K562 (cell line): ENCODE measurements around the gene PXN. TPM values are rescaled to one million over a fixed set of nuclear protein-coding genes. Genes with fewer than 3 reads are reported as not detected.

Source experiments
- BCL6 ChIP-seq: fragments of 250-450 bp; sonication (Bioruptor Pico); IDR thresholded peaks from 2 replicates; pipeline ENCODE4 v1.4.0; 2020
- CEBPZ ChIP-seq: fragments of 150-350 bp; IDR thresholded peaks from 2 replicates; pipeline ENCODE4 v1.6.1; 2014; ENCODE audit warnings: low read depth, mild to moderate bottlenecking, low read length, borderline replicate concordance
- ESRRB ChIP-seq: fragments of 250-450 bp; sonication (Bioruptor Pico); IDR thresholded peaks from 2 replicates; pipeline ENCODE4 v1.5.0; 2020; ENCODE audit warnings: mild to moderate bottlenecking, moderate library complexity, borderline replicate concordance
- FOXK2 ChIP-seq, 2 experiments: fragments of 450-650 bp; IDR thresholded peaks in 1 of 2; conservative IDR thresholded peaks in 1 of 2; 2 replicates each; pipeline ENCODE4 v1.6.1; 2016; ENCODE audit warnings: low read depth in 2 of 2, mild to moderate bottlenecking in 1 of 2
- MYC ChIP-seq, 2 experiments: fragments of 250-450 bp in 1 of 2; sonication (Bioruptor Pico) in 1 of 2; IDR thresholded peaks; 2 replicates each; pipeline versions ENCODE4 v1.5.1 to v1.6.1; 2012 to 2021; ENCODE audit warnings: low read depth in 2 of 2, borderline replicate concordance in 1 of 2, improper control_type of control experiment in 1 of 2, low read length in 1 of 2, mild to moderate bottlenecking in 1 of 2, moderate library complexity in 1 of 2
- PCBP2 ChIP-seq: fragments of 200-400 bp; formaldehyde crosslinking; IDR thresholded peaks from 2 replicates; pipeline ENCODE4 v1.6.1; 2018; ENCODE audit warnings: low read length, low read depth, mild to moderate bottlenecking, moderate library complexity; ENCODE audit not compliant: poor library complexity, severe bottlenecking
- SAFB ChIP-seq: fragments of 200-400 bp; formaldehyde crosslinking; IDR thresholded peaks from 2 replicates; pipeline ENCODE4 v1.6.1; 2017; ENCODE audit warnings: low read depth, low read length, borderline replicate concordance
- SIN3A ChIP-seq, 2 experiments: fragments of 150-350 bp in 1 of 2; IDR thresholded peaks; 2 replicates each; pipeline ENCODE4 v1.6.1; 2011 to 2016; ENCODE audit warnings: borderline replicate concordance in 2 of 2, low read depth in 2 of 2, low read length in 2 of 2, mild to moderate bottlenecking in 2 of 2, moderate library complexity in 2 of 2; ENCODE audit not compliant: control insufficient read depth in 1 of 2
- XRCC3 ChIP-seq: fragments of 450-650 bp; IDR thresholded peaks from 2 replicates; pipeline ENCODE4 v1.6.1; 2017; ENCODE audit warnings: mild to moderate bottlenecking, moderate library complexity
- ZNF12 ChIP-seq: sonication (generic); formaldehyde crosslinking; IDR thresholded peaks from 2 replicates; pipeline ENCODE4 v1.4.0; 2020; ENCODE audit warnings: mild to moderate bottlenecking, missing genetic modification reagents
- ZNF347 ChIP-seq: fragments of 450-650 bp; formaldehyde crosslinking; IDR thresholded peaks from 2 replicates; pipeline ENCODE4 v1.4.0; 2020; ENCODE audit warnings: low read depth, mild to moderate bottlenecking, moderate library complexity
- ZNF583 ChIP-seq: fragments of 250-450 bp; sonication (Bioruptor Pico); IDR thresholded peaks from 2 replicates; pipeline ENCODE4 v1.4.0; 2020
- ZNF707 ChIP-seq: fragments of 250-450 bp; sonication (Bioruptor Pico); conservative IDR thresholded peaks from 2 replicates; pipeline ENCODE4 v1.8.0; 2022; ENCODE audit warnings: inconsistent platforms, mild to moderate bottlenecking, moderate library complexity
- polyA plus RNA-seq, 8 experiments: library from polyadenylated mRNA; depleted of rRNA in 4 of 8; stranded (reverse) in 5 of 8; unstranded in 3 of 8; fragments of >200 nt; fragmentation: Nextera tagmentation in 2 of 8; fragmentation: Illumina TruSeq in 1 of 8; extraction: Ambion mirVana in 2 of 8; extraction: Trizol in 1 of 8; gene quantifications; 2 replicates each; pipeline versions ENCODE4 v1.2.1 to v1.2.3, GENCODE V29; 2011 to 2014; ENCODE audit warnings: inconsistent platforms in 1 of 8, missing spikeins in 1 of 8
- total RNA-seq, 7 experiments: library from RNA; depleted of rRNA in 6 of 7; stranded (reverse); fragments of >200 nt in 6 of 7; fragmentation: Illumina TruSeq in 2 of 7; extraction: Trizol in 2 of 7; gene quantifications; 2 replicates each; pipeline versions ENCODE4 v1.2.1 to v1.2.3, GENCODE V29; 2011 to 2021; ENCODE audit warnings: low replicate concordance in 1 of 7

The PXN gene
- total and polyA plus RNA-seq, 9 of the 15 experiments (the other 6 are each of a cell fraction or from before 2014, with no cell fraction given), result 4.0 to 74.1 (median 18.6) TPM

GRCh38 chr12:120265473-120266179 lies at the start of gene PXN (continued):
- TF ChIP-seq PCBP2, result no peak
- TF ChIP-seq CEBPZ, result no peak
- no peak for TF ChIP-seq ZNF12 (CRISPR knock-in tag)
- peak; percentile 64 for TF ChIP-seq MYC (IDR thresholded peaks at IDR 0.05; ENCODE audit: low read depth, low read length)
- TF ChIP-seq MYC (CRISPR knock-in tag; IDR thresholded peaks at IDR 0.05; ENCODE audit: borderline replicate concordance, low read depth), result no peak
- no peak for TF ChIP-seq ZNF583 (CRISPR knock-in tag)
- no peak for TF ChIP-seq ZNF347 (CRISPR knock-in tag)
- TF ChIP-seq XRCC3, result no peak
- no peak for TF ChIP-seq FOXK2 (conservative IDR thresholded peaks at IDR 0.05 in 1 of 2, IDR thresholded peaks at IDR 0.05 in 1 of 2; ENCODE audit: low read depth in 2 of 2)
- no peak for TF ChIP-seq ZNF707
- no peak for TF ChIP-seq ESRRB (CRISPR knock-in tag)
- TF ChIP-seq SAFB, result no peak
- no peak for TF ChIP-seq BCL6
- no peak; a peak in 1 of 4 replicates for TF ChIP-seq SIN3A (IDR thresholded peaks at IDR 0.05; ENCODE audit: borderline replicate concordance in 2 of 2, control insufficient read depth in 1 of 2, low read depth in 2 of 2, low read length in 2 of 2)
